HEK293 (cell line): ENCODE measurements around the gene CLCNKB.

Experiments
- PRDM2 ChIP-seq: fragments of 450-650 bp; formaldehyde crosslinking; IDR thresholded peaks from 2 replicates; pipeline ENCODE4 v1.5.1; 2016; ENCODE audit warnings: missing biosample characterization, missing genetic modification characterization, borderline replicate concordance
- ZNF2 ChIP-seq: fragments of 450-650 bp; formaldehyde crosslinking; IDR thresholded peaks from 2 replicates; pipeline ENCODE4 v1.5.1; 2016; ENCODE audit warnings: missing biosample characterization, missing genetic modification characterization
- ZNF433 ChIP-seq: fragments of 450-650 bp; formaldehyde crosslinking; IDR thresholded peaks from 2 replicates; pipeline ENCODE4 v1.5.1; 2016; ENCODE audit warnings: missing biosample characterization, missing genetic modification characterization, low read depth
- TF ChIP-seq, protein P1 (sequence below): fragments of 450-650 bp; formaldehyde crosslinking; IDR thresholded peaks from 2 replicates; pipeline ENCODE4 v1.5.1; 2016; ENCODE audit warnings: missing biosample characterization, missing genetic modification characterization
- TF ChIP-seq, protein P2 (sequence below): fragments of 450-650 bp; formaldehyde crosslinking; IDR thresholded peaks from 2 replicates; pipeline ENCODE4 v1.5.1; 2016; ENCODE audit warnings: missing biosample characterization, missing genetic modification characterization

- TF ChIP-seq PRDM2 (tag by site-specific recombination): no peak
- TF ChIP-seq, protein P1, sequence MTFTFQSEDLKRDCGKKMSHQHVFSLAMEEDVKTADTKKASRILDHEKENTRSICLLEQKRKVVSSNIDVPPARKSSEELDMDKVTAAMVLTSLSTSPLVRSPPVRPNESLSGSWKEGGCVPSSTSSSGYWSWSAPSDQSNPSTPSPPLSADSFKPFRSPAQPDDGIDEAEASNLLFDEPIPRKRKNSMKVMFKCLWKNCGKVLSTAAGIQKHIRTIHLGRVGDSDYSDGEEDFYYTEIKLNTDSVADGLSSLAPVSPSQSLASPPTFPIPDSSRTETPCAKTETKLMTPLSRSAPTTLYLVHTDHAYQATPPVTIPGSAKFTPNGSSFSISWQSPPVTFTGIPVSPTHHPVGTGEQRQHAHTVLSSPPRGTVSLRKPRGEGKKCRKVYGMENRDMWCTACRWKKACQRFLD (tag by site-specific recombination): no peak
- no peak for TF ChIP-seq ZNF433 (tag by site-specific recombination)
- no peak for TF ChIP-seq ZNF2 (tag by site-specific recombination)
- TF ChIP-seq, protein P2, sequence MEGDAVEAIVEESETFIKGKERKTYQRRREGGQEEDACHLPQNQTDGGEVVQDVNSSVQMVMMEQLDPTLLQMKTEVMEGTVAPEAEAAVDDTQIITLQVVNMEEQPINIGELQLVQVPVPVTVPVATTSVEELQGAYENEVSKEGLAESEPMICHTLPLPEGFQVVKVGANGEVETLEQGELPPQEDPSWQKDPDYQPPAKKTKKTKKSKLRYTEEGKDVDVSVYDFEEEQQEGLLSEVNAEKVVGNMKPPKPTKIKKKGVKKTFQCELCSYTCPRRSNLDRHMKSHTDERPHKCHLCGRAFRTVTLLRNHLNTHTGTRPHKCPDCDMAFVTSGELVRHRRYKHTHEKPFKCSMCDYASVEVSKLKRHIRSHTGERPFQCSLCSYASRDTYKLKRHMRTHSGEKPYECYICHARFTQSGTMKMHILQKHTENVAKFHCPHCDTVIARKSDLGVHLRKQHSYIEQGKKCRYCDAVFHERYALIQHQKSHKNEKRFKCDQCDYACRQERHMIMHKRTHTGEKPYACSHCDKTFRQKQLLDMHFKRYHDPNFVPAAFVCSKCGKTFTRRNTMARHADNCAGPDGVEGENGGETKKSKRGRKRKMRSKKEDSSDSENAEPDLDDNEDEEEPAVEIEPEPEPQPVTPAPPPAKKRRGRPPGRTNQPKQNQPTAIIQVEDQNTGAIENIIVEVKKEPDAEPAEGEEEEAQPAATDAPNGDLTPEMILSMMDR (tag by site-specific recombination): no peak
Observed at GRCh38 chr1:16053781-16054502, 10.4 kb downstream of the CLCNKB start.
